Duodenal mucosa (tissue), 2 donors: Measurements from ENCODE around the gene PARD3B.

Source experiments
- H3K27ac ChIP-seq: one replicate; pipeline ENCODE4 v1.7.0; 2013; ENCODE audit warnings: low read depth, low read length
- H3K27me3 ChIP-seq, 2 donors: one replicate each; pipeline ENCODE4 v1.7.0; 2013; ENCODE audit warnings: low read length in 2 of 2, control low read depth in 1 of 2; ENCODE audit not compliant: insufficient read depth in 2 of 2, control insufficient read depth in 1 of 2
- H3K36me3 ChIP-seq, 2 donors: one replicate each; pipeline ENCODE4 v1.7.0; 2013; ENCODE audit warnings: low read length in 2 of 2, control low read depth in 1 of 2; ENCODE audit not compliant: insufficient read depth in 2 of 2, control insufficient read depth in 1 of 2
- H3K4me1 ChIP-seq, 2 donors: one replicate each; pipeline ENCODE4 v1.7.0; 2013; ENCODE audit warnings: low read length in 2 of 2, control low read depth in 1 of 2; ENCODE audit not compliant: insufficient read depth in 2 of 2, control insufficient read depth in 1 of 2
- H3K4me3 ChIP-seq, 2 donors: one replicate each; pipeline ENCODE4 v1.7.0; 2013; ENCODE audit warnings: low read length in 2 of 2, low read depth in 1 of 2
- H3K9ac ChIP-seq, 2 donors: one replicate each; pipeline ENCODE4 v1.7.0; 2013; ENCODE audit warnings: low read length in 2 of 2, low read depth in 1 of 2
- H3K9me3 ChIP-seq, 2 donors: one replicate each; pipeline ENCODE4 v1.7.0; 2013; ENCODE audit warnings: low read length in 2 of 2, control low read depth in 1 of 2; ENCODE audit not compliant: control insufficient read depth in 1 of 2

Gene PARD3B

GRCh38 chr2:205658572-205658971 is 1113.3 kb downstream of the PARD3B start:
- no peaks in the 10 kb centered on the region for H3K9me3 ChIP-seq
- H3K27me3 ChIP-seq, result no peaks in the 10 kb centered on the region
- H3K27ac ChIP-seq, result no peak overlapping the region

GRCh38 chr2:205659922-205660321 is 1114.6 kb downstream of the PARD3B start:
- H3K36me3 ChIP-seq, result no peaks in the 10 kb centered on the region
- no peaks in the 10 kb centered on the region for H3K27me3 ChIP-seq
- no peaks in the 10 kb centered on the region for H3K9me3 ChIP-seq
- no peak overlapping the region for H3K9ac ChIP-seq
- no peaks in the 10 kb centered on the region for H3K4me1 ChIP-seq
- no peak overlapping the region for H3K27ac ChIP-seq
- no peak overlapping the region for H3K4me3 ChIP-seq

More at GRCh38 chr2:205658572-205658971, 1113.3 kb downstream of the PARD3B start:
- H3K4me1 ChIP-seq, result no peaks in the 10 kb centered on the region
- H3K4me3 ChIP-seq, result no peak overlapping the region
- H3K36me3 ChIP-seq, result no peaks in the 10 kb centered on the region
- no peak overlapping the region for H3K9ac ChIP-seq

GRCh38 chr2:205660521-205661124 is 1115.3 kb downstream of the PARD3B start:
- Histone ChIP-seq H3K27ac (no peak overlapping the region), H3K4me1 (no peaks in the 10 kb centered on the region), H3K9ac (no peak overlapping the region), H3K27me3 (no peaks in the 10 kb centered on the region), H3K4me3 (no peak overlapping the region), H3K9me3 (no peaks in the 10 kb centered on the region), H3K36me3 (no peaks in the 10 kb centered on the region)

- no peaks in the 10 kb centered on the region for H3K4me1 ChIP-seq
- H3K27ac ChIP-seq, result no peak overlapping the region
- H3K27me3 ChIP-seq, result no peaks in the 10 kb centered on the region
- H3K9ac ChIP-seq, result no peak overlapping the region
- no peak overlapping the region for H3K4me3 ChIP-seq
- no peaks in the 10 kb centered on the region for H3K9me3 ChIP-seq
- no peaks in the 10 kb centered on the region for H3K36me3 ChIP-seq
Measured at GRCh38 chr2:205661281-205661680, 1116.0 kb downstream of the PARD3B start.

- Histone ChIP-seq H3K27me3 (no peaks in the 10 kb centered on the region), H3K9me3 (no peaks in the 10 kb centered on the region), H3K9ac (no peak overlapping the region), H3K36me3 (no peaks in the 10 kb centered on the region), H3K4me1 (no peaks in the 10 kb centered on the region), H3K4me3 (no peak overlapping the region), H3K27ac (no peak overlapping the region)
Measured at GRCh38 chr2:205662206-205662965, 1117.1 kb downstream of the PARD3B start.

- Histone ChIP-seq H3K36me3 (no peaks in the 10 kb centered on the region), H3K9me3 (no peaks in the 10 kb centered on the region), H3K27me3 (no peaks in the 10 kb centered on the region), H3K4me3 (no peak overlapping the region), H3K9ac (no peak overlapping the region), H3K27ac (no peak overlapping the region), H3K4me1 (no peaks in the 10 kb centered on the region)
Measured at GRCh38 chr2:205665791-205666190, 1120.5 kb downstream of the PARD3B start.
